ENCODE data around the gene SRF.

Gene SRF

DNA sequence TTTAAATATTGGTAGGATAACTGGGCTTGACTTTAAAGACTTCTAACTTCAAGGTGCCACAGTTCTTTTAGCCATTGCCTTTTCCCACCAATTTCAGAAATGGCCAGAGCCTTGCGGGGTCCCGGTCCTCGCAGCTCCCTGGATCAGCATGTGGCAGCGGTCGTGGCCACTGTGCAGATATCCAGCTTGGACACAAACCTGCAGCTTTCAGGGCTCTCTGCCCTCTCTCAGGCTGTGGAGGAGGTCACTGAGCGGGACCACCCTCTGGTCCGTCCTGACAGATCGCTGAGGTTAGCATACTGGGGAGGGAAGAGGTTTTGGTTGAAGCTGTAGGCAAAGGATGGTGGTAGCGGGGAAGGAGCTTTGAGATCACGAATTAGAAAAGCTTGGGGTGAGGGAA lies 17.4 kb downstream of the SRF start:
- no peak for DNase-seq (ENCODE audit: low read depth)
- H3K4me3 ChIP-seq (ENCODE audit: control insufficient read depth, low read depth, low read length), result no peak overlapping the region
- TF ChIP-seq, protein P1, sequence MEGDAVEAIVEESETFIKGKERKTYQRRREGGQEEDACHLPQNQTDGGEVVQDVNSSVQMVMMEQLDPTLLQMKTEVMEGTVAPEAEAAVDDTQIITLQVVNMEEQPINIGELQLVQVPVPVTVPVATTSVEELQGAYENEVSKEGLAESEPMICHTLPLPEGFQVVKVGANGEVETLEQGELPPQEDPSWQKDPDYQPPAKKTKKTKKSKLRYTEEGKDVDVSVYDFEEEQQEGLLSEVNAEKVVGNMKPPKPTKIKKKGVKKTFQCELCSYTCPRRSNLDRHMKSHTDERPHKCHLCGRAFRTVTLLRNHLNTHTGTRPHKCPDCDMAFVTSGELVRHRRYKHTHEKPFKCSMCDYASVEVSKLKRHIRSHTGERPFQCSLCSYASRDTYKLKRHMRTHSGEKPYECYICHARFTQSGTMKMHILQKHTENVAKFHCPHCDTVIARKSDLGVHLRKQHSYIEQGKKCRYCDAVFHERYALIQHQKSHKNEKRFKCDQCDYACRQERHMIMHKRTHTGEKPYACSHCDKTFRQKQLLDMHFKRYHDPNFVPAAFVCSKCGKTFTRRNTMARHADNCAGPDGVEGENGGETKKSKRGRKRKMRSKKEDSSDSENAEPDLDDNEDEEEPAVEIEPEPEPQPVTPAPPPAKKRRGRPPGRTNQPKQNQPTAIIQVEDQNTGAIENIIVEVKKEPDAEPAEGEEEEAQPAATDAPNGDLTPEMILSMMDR (conservative IDR thresholded peaks at IDR 0.05; ENCODE audit: control insufficient read depth, insufficient read depth, low read depth, low read length), result no peak

GRCh38 chr6:43189776-43190304 lies 18.8 kb downstream of the SRF start:
- DNase-seq (ENCODE audit: low read depth), result no peak
- TF ChIP-seq, protein P1 (conservative IDR thresholded peaks at IDR 0.05; ENCODE audit: control insufficient read depth, insufficient read depth, low read depth, low read length), result no peak
- no peak overlapping the region for H3K4me3 ChIP-seq (ENCODE audit: control insufficient read depth, low read depth, low read length)

GRCh38 chr6:43192911-43193310 lies 21.8 kb downstream of the SRF start:
- TF ChIP-seq, protein P1 (conservative IDR thresholded peaks at IDR 0.05; ENCODE audit: control insufficient read depth, insufficient read depth, low read depth, low read length), result no peak
- H3K4me3 ChIP-seq (ENCODE audit: control insufficient read depth, low read depth, low read length), result no peak overlapping the region
- no peak for DNase-seq (ENCODE audit: low read depth)

DNA sequence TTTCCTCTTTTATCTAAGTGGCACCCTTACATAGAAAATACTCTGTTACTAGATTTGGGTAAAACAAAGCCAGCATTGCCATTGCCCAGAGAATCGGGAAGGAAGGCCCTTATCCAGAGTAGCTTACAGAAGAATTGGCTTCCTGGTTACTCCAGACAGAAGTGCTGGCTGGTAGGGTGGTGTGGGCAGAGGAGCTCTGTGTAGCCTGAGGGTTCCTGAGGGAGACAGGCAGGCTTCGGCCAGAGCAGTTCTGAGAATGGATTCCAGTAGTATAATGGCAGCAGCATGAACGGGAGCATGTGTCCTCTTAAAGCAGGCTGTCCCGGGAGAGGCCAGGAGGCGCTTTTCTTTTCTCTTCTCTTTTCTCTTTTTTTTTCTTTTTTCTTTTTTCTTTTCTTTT lies 22.9 kb downstream of the SRF start:
- no peak for DNase-seq (ENCODE audit: low read depth)
- no peak overlapping the region for H3K4me3 ChIP-seq (ENCODE audit: control insufficient read depth, low read depth, low read length)
- TF ChIP-seq, protein P1 (conservative IDR thresholded peaks at IDR 0.05; ENCODE audit: control insufficient read depth, insufficient read depth, low read depth, low read length), result no peak

DNA sequence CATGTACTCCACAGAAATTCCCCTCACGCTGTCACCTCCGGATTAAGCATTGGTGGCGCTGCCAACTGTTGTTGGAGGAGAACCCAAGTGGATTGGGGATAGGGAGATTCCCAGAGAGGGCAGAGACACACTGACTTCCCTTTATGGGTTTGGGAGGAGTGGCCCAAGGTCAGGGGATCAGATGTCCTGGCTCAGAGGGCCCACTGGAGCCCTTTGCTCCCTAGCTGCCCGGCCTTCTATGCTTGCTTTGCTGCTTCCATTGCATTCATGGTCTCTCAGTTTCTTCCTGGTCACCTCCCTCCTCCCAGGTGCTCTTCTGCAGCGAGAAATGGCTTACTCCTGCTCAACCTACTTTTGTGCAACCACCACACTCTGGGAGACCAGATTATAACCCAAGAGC lies 25.3 kb downstream of the SRF start:
- H3K4me3 ChIP-seq (ENCODE audit: control insufficient read depth, low read depth, low read length), result no peak overlapping the region
- TF ChIP-seq, protein P1 (conservative IDR thresholded peaks at IDR 0.05; ENCODE audit: control insufficient read depth, insufficient read depth, low read depth, low read length), result no peak

DNA sequence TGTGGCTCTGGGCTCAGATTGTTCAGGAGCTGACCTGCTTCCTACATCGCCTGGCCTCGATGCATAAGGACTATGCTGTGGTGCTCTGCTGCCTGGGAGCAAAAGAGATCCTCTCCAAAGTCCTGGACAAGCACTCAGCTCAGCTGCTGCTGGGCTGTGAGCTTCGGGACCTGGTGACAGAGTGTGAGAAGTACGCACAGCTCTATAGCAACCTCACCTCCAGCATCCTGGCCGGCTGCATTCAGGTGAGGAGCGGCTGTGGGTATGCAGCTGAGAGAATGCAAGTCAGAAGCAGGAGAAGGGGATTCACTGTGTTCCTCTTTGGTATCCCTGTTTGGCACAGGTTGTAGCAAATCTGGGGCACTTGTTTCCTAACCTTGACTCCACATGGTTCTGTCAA lies 28.8 kb downstream of the SRF start:
- no peak overlapping the region for H3K4me3 ChIP-seq (ENCODE audit: control insufficient read depth, low read depth, low read length)
- TF ChIP-seq, protein P1 (conservative IDR thresholded peaks at IDR 0.05; ENCODE audit: control insufficient read depth, insufficient read depth, low read depth, low read length), result no peak
- no peak for DNase-seq (ENCODE audit: low read depth)

More for the DNA sequence above, 25.3 kb downstream of the SRF start:
- no peak for DNase-seq (ENCODE audit: low read depth)

GRCh38 chr6:43200541-43200940 lies 29.5 kb downstream of the SRF start:
- H3K4me3 ChIP-seq (ENCODE audit: control insufficient read depth, low read depth, low read length), result no peak overlapping the region
- DNase-seq (ENCODE audit: low read depth), result no peak
- TF ChIP-seq, protein P1 (conservative IDR thresholded peaks at IDR 0.05; ENCODE audit: control insufficient read depth, insufficient read depth, low read depth, low read length), result no peak
